Type B pancreatic cell (in vitro differentiated cells): Measurements from ENCODE around the gene SRGAP3. TPM values are rescaled to one million over a fixed set of nuclear protein-coding genes. Genes with fewer than 3 reads are reported as not detected.

Experiments
- DNase-seq: peaks from one replicate; pipeline ENCODE4 v3.0.0; 2021; ENCODE audit warnings: mixed read lengths; ENCODE audit not compliant: unreplicated experiment; ENCODE audit errors: extremely low spot score
- H3K27ac Mint-ChIP-seq: 2 replicates; pipeline ENCODE4 v1.8.0; 2021; ENCODE audit warnings: mild to moderate bottlenecking, mixed read lengths
- H3K27me3 Mint-ChIP-seq: 2 replicates; pipeline ENCODE4 v1.8.0; 2021; ENCODE audit warnings: mixed read lengths
- H3K36me3 Mint-ChIP-seq: 2 replicates; pipeline ENCODE4 v1.8.0; 2021; ENCODE audit warnings: mixed read lengths
- H3K4me1 Mint-ChIP-seq: one replicate; pipeline ENCODE4 v1.8.0; 2021; ENCODE audit warnings: mixed read lengths; ENCODE audit not compliant: unreplicated experiment
- H3K4me3 Mint-ChIP-seq: 2 replicates; pipeline ENCODE4 v1.8.0; 2021; ENCODE audit warnings: mild to moderate bottlenecking, mixed read lengths
- H3K9me3 Mint-ChIP-seq: 2 replicates; pipeline ENCODE4 v1.8.0; 2021; ENCODE audit warnings: mixed read lengths
- total RNA-seq: library from RNA; stranded (reverse); gene quantifications from 2 replicates; pipeline ENCODE4 v1.2.1, GENCODE V29; 2021; ENCODE audit warnings: low replicate concordance
- TF ChIP-seq, protein P1 (sequence below): fragments of 200-600 bp; sonication (generic); conservative IDR thresholded peaks from 2 replicates; pipeline ENCODE4 v1.5.0; 2021; ENCODE audit warnings: antibody characterized with exemption, mild to moderate bottlenecking

The SRGAP3 gene
- total RNA-seq, 1 donor from 2014 or later, result 41.7 TPM

DNA sequence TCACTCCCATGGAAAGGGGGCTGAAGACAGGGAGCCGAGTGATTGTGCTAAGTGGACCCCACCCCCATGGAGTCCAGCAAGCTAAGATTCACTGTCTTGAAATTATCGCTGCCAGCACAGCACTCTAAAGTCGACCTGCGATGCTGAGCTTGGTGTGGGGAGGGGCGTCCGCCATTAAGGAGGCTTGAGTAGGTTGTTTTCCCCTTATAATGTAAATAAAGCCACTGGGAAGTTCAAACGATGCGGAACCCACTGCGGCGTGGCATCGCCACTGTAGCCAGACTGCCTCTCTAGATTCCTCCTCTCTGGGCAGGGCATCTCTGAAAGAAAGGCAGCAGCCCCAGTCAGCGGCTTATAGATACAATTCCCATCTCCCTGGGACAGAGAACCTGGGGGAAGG, 10.9 kb upstream of the SRGAP3 start:
- H3K36me3 Mint-ChIP-seq, result no peaks in the 10 kb centered on the region
- TF ChIP-seq, protein P1, sequence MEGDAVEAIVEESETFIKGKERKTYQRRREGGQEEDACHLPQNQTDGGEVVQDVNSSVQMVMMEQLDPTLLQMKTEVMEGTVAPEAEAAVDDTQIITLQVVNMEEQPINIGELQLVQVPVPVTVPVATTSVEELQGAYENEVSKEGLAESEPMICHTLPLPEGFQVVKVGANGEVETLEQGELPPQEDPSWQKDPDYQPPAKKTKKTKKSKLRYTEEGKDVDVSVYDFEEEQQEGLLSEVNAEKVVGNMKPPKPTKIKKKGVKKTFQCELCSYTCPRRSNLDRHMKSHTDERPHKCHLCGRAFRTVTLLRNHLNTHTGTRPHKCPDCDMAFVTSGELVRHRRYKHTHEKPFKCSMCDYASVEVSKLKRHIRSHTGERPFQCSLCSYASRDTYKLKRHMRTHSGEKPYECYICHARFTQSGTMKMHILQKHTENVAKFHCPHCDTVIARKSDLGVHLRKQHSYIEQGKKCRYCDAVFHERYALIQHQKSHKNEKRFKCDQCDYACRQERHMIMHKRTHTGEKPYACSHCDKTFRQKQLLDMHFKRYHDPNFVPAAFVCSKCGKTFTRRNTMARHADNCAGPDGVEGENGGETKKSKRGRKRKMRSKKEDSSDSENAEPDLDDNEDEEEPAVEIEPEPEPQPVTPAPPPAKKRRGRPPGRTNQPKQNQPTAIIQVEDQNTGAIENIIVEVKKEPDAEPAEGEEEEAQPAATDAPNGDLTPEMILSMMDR, result no peak
- no peak overlapping the region for H3K27ac Mint-ChIP-seq
- H3K4me3 Mint-ChIP-seq, result no peak overlapping the region
- no peak for DNase-seq
- H3K9me3 Mint-ChIP-seq, result peaks cover 4% of the 10 kb centered on the region
- peaks cover 4% of the 10 kb centered on the region for H3K4me1 Mint-ChIP-seq
- no peaks in the 10 kb centered on the region for H3K27me3 Mint-ChIP-seq

DNA sequence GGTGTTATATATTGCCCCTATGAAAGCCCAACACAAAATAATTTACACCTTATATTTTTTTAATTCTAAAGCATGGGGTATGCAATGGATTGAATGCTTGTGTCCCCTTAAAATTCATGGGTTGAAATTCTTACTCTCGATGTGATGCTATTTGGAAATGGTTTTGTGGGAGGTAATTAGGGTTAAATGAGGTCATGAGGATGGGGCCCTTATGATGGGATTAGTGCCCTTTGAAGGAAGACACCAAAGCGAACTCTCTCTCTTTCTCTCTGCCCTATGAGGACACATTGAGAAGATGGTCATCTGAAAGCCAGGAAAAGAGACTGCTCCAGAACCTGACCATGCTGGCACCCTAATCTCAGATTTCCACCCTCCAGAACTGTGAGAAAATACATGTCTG, 7.6 kb upstream of the SRGAP3 start:
- no peak for DNase-seq
- no peak overlapping the region for H3K4me3 Mint-ChIP-seq
- H3K36me3 Mint-ChIP-seq, result no peaks in the 10 kb centered on the region
- no peak overlapping the region for H3K27ac Mint-ChIP-seq
- peaks cover 4% of the 10 kb centered on the region for H3K9me3 Mint-ChIP-seq
- TF ChIP-seq, protein P1, result no peak
- no peaks in the 10 kb centered on the region for H3K27me3 Mint-ChIP-seq
- H3K4me1 Mint-ChIP-seq, result peaks cover 16% of the 10 kb centered on the region

DNA sequence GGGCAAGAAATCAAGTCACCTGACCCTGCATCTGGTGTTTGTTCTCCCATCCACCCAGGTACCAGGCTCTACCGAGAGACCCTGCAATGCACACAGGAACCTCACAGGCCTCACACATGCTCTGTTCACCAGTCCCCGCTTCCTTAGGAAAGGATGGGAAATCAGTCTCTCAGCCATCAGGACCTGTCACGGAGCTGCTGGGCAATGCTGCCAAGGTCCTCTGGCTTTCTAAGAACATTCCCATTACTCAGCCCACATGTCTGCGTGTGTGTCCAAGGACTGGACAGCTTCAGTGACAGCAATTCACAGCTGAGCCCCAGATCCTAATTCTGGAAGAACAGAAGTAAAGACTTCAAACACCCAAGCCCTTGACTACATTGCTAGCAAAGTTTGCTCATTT, 6.5 kb upstream of the SRGAP3 start:
- DNase-seq, result no peak
- no peaks in the 10 kb centered on the region for H3K36me3 Mint-ChIP-seq
- no peaks in the 10 kb centered on the region for H3K27me3 Mint-ChIP-seq
- TF ChIP-seq, protein P1, result no peak
- H3K4me3 Mint-ChIP-seq, result no peak overlapping the region
- H3K27ac Mint-ChIP-seq, result no peak overlapping the region
- no peaks in the 10 kb centered on the region for H3K9me3 Mint-ChIP-seq
- peaks cover 12% of the 10 kb centered on the region for H3K4me1 Mint-ChIP-seq

DNA sequence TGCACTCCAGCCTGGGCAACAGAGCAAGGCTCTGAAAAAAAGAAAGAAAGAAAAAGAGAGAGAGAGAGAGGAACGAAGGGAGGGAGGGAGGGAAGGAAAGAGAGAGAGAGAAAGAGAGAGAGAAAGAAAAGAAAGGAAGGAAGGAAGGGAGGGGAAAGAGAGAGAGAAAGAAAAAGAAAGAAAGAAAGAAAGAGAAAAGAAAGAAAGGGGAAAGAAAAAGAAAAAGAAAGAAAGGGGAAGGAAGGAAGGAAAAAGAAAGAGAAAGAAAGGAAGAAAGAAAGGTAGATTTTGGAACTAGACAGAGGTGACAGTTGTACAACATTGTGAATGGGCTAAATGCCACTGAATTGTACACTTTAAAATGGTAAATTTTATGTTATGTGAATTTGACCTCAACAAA, 5.3 kb upstream of the SRGAP3 start:
- Mint-ChIP-seq H3K27ac (no peak overlapping the region), H3K9me3 (no peaks in the 10 kb centered on the region), H3K36me3 (no peaks in the 10 kb centered on the region), H3K27me3 (no peaks in the 10 kb centered on the region), H3K4me3 (no peak overlapping the region), H3K4me1 (peaks cover 25% of the 10 kb centered on the region)
- DNase-seq, result no peak
- TF ChIP-seq, protein P1, result no peak

DNA sequence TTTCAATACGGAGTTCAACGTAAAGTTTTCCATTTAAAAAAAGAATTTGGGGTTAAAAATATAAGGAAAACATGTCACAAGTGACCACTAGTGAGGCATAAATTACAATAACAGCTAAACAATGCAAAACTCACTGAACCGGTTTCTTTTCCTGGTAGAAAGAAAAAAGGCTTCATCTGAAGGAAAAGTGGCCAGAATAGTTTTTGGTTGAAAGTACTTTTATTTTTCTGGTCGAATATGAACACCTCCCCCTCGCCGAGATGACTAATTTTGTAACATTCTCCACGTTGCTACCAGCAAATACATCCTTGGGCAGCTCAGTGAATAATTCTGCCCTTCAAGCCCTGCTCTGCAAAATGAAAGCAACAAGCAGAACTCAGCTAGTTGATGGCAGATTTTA, 3.9 kb upstream of the SRGAP3 start:
- H3K4me1 Mint-ChIP-seq, result peaks cover 27% of the 10 kb centered on the region
- no peaks in the 10 kb centered on the region for H3K36me3 Mint-ChIP-seq
- TF ChIP-seq, protein P1, result no peak
- peak overlapping the region; percentile 16 for H3K4me3 Mint-ChIP-seq
- H3K27ac Mint-ChIP-seq, result peak overlapping the region; percentile 62
- no peak for DNase-seq
- H3K27me3 Mint-ChIP-seq, result no peaks in the 10 kb centered on the region
- H3K9me3 Mint-ChIP-seq, result no peaks in the 10 kb centered on the region
